ENCODE data around the gene KRT80. TPM values are rescaled to one million over a fixed set of nuclear protein-coding genes. Genes with fewer than 3 reads are reported as not detected.
A peak's percentile ranks its signal among the peaks of the same experiment; 100 is the strongest.

The KRT80 gene
- total and polyA plus RNA-seq, 10 donors = 0.03 to 0.37 (median 0.17) TPM; not detected in 7

- 86 to 92% (median 90%) methylated on average over 17 to 18 of the region's 18 CpGs for WGBS, 5 donors
- Histone ChIP-seq H3K4me1 (peaks cover 0 to 63% (median 37%) of the 10 kb centered on the region in 6 donors), H3K9me3 (no peaks in the 10 kb centered on the region)
These were observed 12.5 kb upstream of the KRT80 start for GRCh38 chr12:52204095-52204930.

DNA sequence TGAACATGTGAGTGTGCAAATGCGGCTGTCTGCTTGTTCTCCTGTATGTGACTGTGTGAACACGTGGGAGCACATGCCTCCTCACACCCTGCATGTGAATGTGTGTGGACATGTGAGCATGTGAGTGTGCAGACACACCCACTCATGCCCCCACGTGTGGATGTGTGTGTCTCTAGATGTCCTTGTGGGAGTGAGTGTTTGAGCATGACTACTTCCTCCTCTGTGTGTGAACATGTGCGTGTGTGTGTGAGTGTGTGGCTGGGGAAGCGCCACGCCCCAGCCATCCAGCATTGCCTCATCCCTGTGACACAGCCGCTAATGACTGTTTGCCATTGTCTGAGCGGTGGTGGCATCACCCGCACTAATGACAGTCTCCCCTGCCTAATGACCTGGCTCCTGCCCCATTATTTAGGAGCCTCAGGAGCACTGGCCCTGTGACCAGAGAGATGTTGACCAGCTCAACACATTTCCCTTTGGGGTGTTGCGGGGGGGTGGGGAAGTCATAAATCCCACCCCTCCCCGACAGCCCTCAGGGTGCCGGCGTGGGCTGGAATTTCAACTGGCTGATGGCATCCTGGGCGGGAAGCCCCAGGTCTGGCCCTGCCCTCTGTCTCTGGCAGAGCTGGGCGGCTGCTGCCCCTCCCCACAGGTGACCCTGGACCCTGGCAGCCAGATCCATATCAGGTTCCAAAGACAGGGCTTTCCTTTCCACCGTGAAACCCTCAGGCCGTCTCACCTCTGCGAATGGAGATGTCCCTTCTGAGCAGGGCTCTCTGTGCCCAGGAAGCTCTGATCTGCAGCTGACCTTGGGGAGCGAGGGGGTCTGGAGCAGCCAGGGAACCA is 11.5 kb upstream of the KRT80 start:
- 21 to 34% (median 25%) methylated on average over 17 to 19 of the region's 19 CpGs for WGBS, 5 donors
- intact Hi-C loops (cut with DNase I; ENCODE audit: low total_unique reads) = no loop called here
- Histone ChIP-seq H3K4me3 (no peak overlapping the region), H3K4me1 (peaks cover 7 to 73% (median 47%) of the 10 kb centered on the region in 6 donors), H3K36me3 (no peaks in the 10 kb centered on the region), H3K9me3 (no peaks in the 10 kb centered on the region), H3K27ac (peak overlapping the region in 7 of 8 donors; percentile 58 to 84 (median 65)), H3K27me3 (replicated peaks in 1 of 7) (peaks cover 0 to 29% (median 0%) of the 10 kb centered on the region in 7 donors)
- TF ChIP-seq POLR2A (IDR thresholded peaks at IDR 0.05) = no peak
- TF ChIP-seq, protein P1, sequence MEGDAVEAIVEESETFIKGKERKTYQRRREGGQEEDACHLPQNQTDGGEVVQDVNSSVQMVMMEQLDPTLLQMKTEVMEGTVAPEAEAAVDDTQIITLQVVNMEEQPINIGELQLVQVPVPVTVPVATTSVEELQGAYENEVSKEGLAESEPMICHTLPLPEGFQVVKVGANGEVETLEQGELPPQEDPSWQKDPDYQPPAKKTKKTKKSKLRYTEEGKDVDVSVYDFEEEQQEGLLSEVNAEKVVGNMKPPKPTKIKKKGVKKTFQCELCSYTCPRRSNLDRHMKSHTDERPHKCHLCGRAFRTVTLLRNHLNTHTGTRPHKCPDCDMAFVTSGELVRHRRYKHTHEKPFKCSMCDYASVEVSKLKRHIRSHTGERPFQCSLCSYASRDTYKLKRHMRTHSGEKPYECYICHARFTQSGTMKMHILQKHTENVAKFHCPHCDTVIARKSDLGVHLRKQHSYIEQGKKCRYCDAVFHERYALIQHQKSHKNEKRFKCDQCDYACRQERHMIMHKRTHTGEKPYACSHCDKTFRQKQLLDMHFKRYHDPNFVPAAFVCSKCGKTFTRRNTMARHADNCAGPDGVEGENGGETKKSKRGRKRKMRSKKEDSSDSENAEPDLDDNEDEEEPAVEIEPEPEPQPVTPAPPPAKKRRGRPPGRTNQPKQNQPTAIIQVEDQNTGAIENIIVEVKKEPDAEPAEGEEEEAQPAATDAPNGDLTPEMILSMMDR (IDR thresholded peaks at IDR 0.05 in 8 of 11, conservative IDR thresholded peaks at IDR 0.05 in 3 of 11) = no peak
- TF ChIP-seq POLR2AphosphoS5 (IDR thresholded peaks at IDR 0.05) = peak; percentile 48 to 80 (median 77)
- peak; percentile 78 for DNase-seq

More at GRCh38 chr12:52204095-52204930, 12.5 kb upstream of the KRT80 start:
- H3K27ac ChIP-seq = peak overlapping the region in 4 of 8 donors; percentile 63 to 84 (median 70)
- TF ChIP-seq POLR2AphosphoS5 (IDR thresholded peaks at IDR 0.05) (no peak), POLR2A (IDR thresholded peaks at IDR 0.05) (no peak)
- TF ChIP-seq, protein P1 (IDR thresholded peaks at IDR 0.05 in 8 of 11, conservative IDR thresholded peaks at IDR 0.05 in 3 of 11) = no peak
- intact Hi-C loops (cut with DNase I; ENCODE audit: low total_unique reads) = no loop called here
- H3K4me3 ChIP-seq = no peak overlapping the region
- H3K36me3 ChIP-seq = no peaks in the 10 kb centered on the region
- peaks cover 0 to 38% (median 0%) of the 10 kb centered on the region in 7 donors for H3K27me3 ChIP-seq (replicated peaks in 1 of 7)
- peak; percentile 38 for DNase-seq

- H3K9me3 ChIP-seq = no peaks in the 10 kb centered on the region
- TF ChIP-seq POLR2AphosphoS5 (IDR thresholded peaks at IDR 0.05) (peak in 1 of 3 donors; percentile 28), POLR2A (IDR thresholded peaks at IDR 0.05) (no peak)
- TF ChIP-seq, protein P1 (IDR thresholded peaks at IDR 0.05 in 8 of 11, conservative IDR thresholded peaks at IDR 0.05 in 3 of 11) = no peak
- H3K27me3 ChIP-seq (replicated peaks in 1 of 7) = peaks cover 0 to 29% (median 0%) of the 10 kb centered on the region in 7 donors
- peaks cover 11 to 74% (median 48%) of the 10 kb centered on the region in 6 donors for H3K4me1 ChIP-seq
- DNase-seq = peak; percentile 75
- WGBS, 5 donors = 33 to 48% (median 34%) methylated on average over 12 to 18 of the region's 18 CpGs
- peak overlapping the region in 1 of 8 donors; percentile 5 for H3K4me3 ChIP-seq
- peak overlapping the region in 7 of 8 donors; percentile 58 to 84 (median 65) for H3K27ac ChIP-seq
- intact Hi-C loops (cut with DNase I; ENCODE audit: low total_unique reads) = no loop called here
- H3K36me3 ChIP-seq = no peaks in the 10 kb centered on the region
These were observed 10.7 kb upstream of the KRT80 start for GRCh38 chr12:52202361-52203078.

All from spleen (tissue), 11 donors.